Activated B cell treated with CpG ODN at 0.5 μM for 24 hours (primary cell): ENCODE results near the gene RRBP1. TPM values are rescaled to one million over a fixed set of nuclear protein-coding genes. Genes with fewer than 3 reads are reported as not detected.

ENCODE experiments used
- ATAC-seq: fragments of 200-7000 bp; cut with Tn5 transposase; one replicate; pipeline ENCODE4 v1.10.0; 2021; ENCODE audit warnings: low read depth, mild to moderate bottlenecking, moderate library complexity
- CTCF ChIA-PET: fragments of 350-600 bp; sonication (Branson Sonifier 250); formaldehyde crosslinking; loops from one replicate; lab custom pipeline; 2021; ENCODE audit warnings: antibody characterized with exemption; lab: Charles Lee
- POLR2A ChIA-PET: fragments of 350-600 bp; sonication (Branson Sonifier 250); formaldehyde crosslinking; loops from one replicate; lab custom pipeline; 2021; ENCODE audit warnings: antibody characterized with exemption; lab: Charles Lee
- DNase-seq: peaks from one replicate; pipeline ENCODE4 v3.0.0; 2022
- H3K27ac Mint-ChIP-seq: one replicate; pipeline ENCODE4 v1.8.0; 2020; ENCODE audit warnings: mixed read lengths
- H3K27me3 Mint-ChIP-seq: one replicate; pipeline ENCODE4 v1.8.0; 2021; ENCODE audit warnings: mixed read lengths
- H3K36me3 Mint-ChIP-seq: one replicate; pipeline ENCODE4 v1.8.0; 2021; ENCODE audit warnings: low read depth, mixed read lengths
- H3K4me1 Mint-ChIP-seq: one replicate; pipeline ENCODE4 v1.8.0; 2021; ENCODE audit warnings: mixed read lengths
- H3K4me3 Mint-ChIP-seq: one replicate; pipeline ENCODE4 v1.8.0; 2020; ENCODE audit warnings: mild to moderate bottlenecking, mixed read lengths
- H3K9me3 Mint-ChIP-seq: one replicate; pipeline ENCODE4 v1.8.0; 2020; ENCODE audit warnings: mixed read lengths
- intact Hi-C: fragments of 100-400 bp; cut with micrococcal nuclease; formaldehyde crosslinking; loops from one replicate; pipeline ENCODE4 v1.15.1; 2024
- total RNA-seq: library from RNA; stranded (reverse); gene quantifications from 2 replicates; pipeline ENCODE4 v1.2.3, GENCODE V29; 2022
- TF ChIP-seq, protein P1 (sequence below): fragments of 200-600 bp; IDR thresholded peaks from one replicate; pipeline ENCODE4 v1.8.0; 2022; ENCODE audit warnings: antibody characterized with exemption, mild to moderate bottlenecking

The RRBP1 gene
- total RNA-seq, 1 donor from 2014 or later: 22.0 TPM

DNA sequence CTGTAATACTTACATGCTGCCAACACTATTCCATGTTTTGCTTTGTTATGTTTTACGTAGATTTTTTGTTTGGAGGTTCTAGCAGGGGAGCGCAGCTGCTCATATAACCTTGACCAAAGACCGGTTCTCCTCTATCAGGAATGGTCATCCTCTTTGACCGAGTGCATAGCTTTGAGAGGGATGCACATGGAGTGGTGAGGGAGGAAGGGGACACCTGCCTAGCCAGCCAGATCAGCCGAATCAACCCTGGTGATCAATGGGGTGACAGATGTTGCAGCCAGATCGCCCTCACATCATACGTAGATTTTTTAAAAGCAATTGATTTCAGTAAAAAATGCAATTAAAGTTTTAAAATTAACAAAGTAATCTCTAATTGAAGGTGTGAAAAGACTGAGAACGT, 105.8 kb downstream of the RRBP1 start:
- TF ChIP-seq, protein P1, sequence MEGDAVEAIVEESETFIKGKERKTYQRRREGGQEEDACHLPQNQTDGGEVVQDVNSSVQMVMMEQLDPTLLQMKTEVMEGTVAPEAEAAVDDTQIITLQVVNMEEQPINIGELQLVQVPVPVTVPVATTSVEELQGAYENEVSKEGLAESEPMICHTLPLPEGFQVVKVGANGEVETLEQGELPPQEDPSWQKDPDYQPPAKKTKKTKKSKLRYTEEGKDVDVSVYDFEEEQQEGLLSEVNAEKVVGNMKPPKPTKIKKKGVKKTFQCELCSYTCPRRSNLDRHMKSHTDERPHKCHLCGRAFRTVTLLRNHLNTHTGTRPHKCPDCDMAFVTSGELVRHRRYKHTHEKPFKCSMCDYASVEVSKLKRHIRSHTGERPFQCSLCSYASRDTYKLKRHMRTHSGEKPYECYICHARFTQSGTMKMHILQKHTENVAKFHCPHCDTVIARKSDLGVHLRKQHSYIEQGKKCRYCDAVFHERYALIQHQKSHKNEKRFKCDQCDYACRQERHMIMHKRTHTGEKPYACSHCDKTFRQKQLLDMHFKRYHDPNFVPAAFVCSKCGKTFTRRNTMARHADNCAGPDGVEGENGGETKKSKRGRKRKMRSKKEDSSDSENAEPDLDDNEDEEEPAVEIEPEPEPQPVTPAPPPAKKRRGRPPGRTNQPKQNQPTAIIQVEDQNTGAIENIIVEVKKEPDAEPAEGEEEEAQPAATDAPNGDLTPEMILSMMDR: no peak
- ATAC-seq: no peak
- H3K36me3 Mint-ChIP-seq: peaks cover 3% of the 10 kb centered on the region
- intact Hi-C loops: no loop called here
- no peak overlapping the region for H3K4me3 Mint-ChIP-seq
- ChIA-PET CTCF (no interaction called here), POLR2A (no interaction called here)
- no peaks in the 10 kb centered on the region for H3K27me3 Mint-ChIP-seq
- no peak for DNase-seq
- no peak overlapping the region for H3K27ac Mint-ChIP-seq
- H3K9me3 Mint-ChIP-seq: no peaks in the 10 kb centered on the region
- peaks cover 8% of the 10 kb centered on the region for H3K4me1 Mint-ChIP-seq

DNA sequence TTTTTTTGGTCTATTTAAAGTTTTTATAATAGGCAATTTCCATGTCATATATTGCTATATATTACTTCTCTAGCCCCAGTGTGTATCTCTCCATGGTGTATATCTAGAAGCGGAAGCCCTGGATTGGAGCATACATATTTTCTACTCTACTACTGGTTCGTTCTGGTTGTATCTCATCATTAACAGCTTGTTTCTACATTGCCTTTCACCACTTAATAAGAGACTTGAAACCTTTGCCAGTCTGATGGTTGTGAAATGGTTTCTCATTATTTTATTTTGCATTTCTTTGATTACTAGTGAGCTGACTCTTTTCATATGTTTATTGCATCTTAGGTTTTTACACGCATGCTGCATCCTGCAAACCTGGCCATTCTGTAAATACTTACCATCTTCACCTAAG, 108.6 kb downstream of the RRBP1 start:
- no peak overlapping the region for H3K27ac Mint-ChIP-seq
- CTCF ChIA-PET: no interaction called here
- no peak overlapping the region for H3K4me3 Mint-ChIP-seq
- peaks cover 16% of the 10 kb centered on the region for H3K4me1 Mint-ChIP-seq
- no peaks in the 10 kb centered on the region for H3K9me3 Mint-ChIP-seq
- H3K36me3 Mint-ChIP-seq: peaks cover 7% of the 10 kb centered on the region
- TF ChIP-seq, protein P1: no peak
- intact Hi-C loops: loop anchor here (5.0 kb wide), 1 partner anchor 44 kb away; no protein-coding TSS in a partner anchor
- POLR2A ChIA-PET: no interaction called here
- DNase-seq (no peak), ATAC-seq (no peak)
- H3K27me3 Mint-ChIP-seq: no peaks in the 10 kb centered on the region

DNA sequence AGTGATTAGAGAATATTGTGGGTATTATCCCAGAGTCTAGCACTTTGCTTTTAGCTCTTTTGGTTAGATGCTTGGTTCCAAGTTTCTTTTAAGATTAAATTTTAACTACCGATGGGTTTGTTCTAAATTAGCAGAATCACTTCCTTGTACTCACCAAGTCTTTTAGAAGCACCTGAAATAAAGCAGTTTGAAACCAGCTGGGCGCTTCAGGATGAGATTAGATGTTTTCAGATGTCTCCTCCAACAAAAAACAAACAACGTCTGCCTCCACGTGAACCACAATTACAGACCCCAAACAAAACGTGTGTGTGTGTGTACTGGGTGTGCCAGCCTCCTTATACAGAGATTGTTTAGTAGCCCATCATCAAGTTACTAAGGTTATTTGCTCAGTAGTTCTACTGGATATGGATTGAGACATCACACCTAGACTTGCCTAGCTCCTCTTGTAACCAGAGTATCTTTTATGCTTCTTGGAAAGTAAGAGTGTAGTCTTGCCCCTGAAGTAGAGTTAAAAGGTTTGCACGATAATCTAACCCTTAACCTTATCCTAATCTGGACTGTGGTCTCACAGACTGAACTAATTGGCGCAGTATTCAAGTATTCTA, 109.9 kb downstream of the RRBP1 start:
- intact Hi-C loops: loop anchor here (5.0 kb wide), 1 partner anchor 45 kb away; no protein-coding TSS in a partner anchor
- Mint-ChIP-seq H3K36me3 (peaks cover 7% of the 10 kb centered on the region), H3K4me1 (peaks cover 16% of the 10 kb centered on the region), H3K27ac (no peak overlapping the region), H3K4me3 (no peak overlapping the region), H3K27me3 (no peaks in the 10 kb centered on the region), H3K9me3 (no peaks in the 10 kb centered on the region)
- DNase-seq (no peak), ATAC-seq (no peak)
- CTCF ChIA-PET: no interaction called here
- TF ChIP-seq, protein P1: no peak
- POLR2A ChIA-PET: no interaction called here

DNA sequence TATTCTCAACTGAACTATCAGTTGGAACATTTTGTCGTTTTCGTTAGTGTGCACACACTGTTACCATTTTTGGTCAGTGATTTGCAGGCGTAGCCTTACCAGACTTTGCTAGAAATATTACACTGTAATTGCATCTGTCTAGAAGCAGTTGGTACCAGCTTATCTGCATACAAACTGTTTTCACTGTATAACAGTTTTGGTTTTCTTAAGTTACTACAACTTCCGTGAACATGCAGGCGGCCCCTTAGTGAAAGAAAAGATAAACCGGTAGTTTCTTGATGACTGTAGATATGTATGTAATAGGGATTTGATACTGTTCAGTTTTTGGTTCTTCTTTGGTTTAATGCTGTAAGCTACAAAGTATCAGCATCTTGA, 110.9 kb downstream of the RRBP1 start:
- Mint-ChIP-seq H3K36me3 (peaks cover 7% of the 10 kb centered on the region), H3K4me1 (peaks cover 16% of the 10 kb centered on the region), H3K27ac (no peak overlapping the region), H3K4me3 (peak overlapping the region; percentile 93), H3K9me3 (no peaks in the 10 kb centered on the region), H3K27me3 (no peaks in the 10 kb centered on the region)
- ChIA-PET POLR2A (interaction anchor here (0.7 to 1.0 kb wide), 3 partner anchors 40 to 433 kb away, joined by 3 to 5 read pairs (median 4); partner anchors contain the start of genes BFSP1 and SNX5), CTCF (interaction anchor here (1.7 kb wide), 1 partner anchor 34 kb away, joined by 5 read pairs; no protein-coding TSS in a partner anchor)
- TF ChIP-seq, protein P1: no peak
- intact Hi-C loops: loop anchor here (2.0 to 5.0 kb wide), 4 partner anchors 46 to 718 kb away; partner anchors contain the start of genes KAT14, PET117 and ZNF133
- DNase-seq (no peak), ATAC-seq (no peak)

DNA sequence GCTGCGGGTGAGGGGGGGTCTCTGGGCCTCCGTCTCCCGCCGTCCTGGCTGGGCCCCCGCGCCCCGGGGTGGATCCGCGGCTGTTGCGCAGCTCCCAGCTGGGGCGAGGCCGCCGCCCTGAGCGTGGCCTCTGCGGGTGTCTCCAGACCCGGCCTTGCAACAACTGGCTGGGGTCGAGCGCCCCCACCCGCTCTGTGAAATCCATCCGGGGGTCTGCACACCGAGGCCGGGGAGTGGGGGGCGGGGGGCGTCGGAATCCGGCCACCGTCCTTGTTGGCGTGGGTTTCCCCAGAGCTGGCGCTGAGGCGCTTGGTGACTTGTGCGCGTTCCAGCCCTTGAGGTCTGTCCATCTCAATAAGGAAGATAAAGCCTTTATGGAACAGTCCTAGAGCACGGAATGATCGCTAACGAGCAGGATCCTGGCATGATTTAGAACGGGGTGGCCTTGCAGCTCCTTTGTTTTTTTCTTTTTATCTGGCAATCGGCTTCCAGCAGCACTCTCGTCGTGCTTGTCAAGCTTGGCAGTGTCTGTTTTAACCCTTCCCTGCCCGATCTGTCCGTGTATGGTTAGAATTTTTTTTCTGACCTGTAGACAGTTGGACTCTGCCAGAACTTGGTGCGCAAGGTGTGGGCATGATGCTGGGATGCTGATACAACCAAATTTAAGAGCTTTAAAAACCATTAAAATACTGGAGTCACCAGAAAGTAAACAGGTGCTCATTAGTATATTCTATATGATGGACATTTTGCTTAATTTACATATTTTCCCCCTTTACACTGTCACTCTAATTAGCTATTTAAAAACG, 111.5 kb downstream of the RRBP1 start:
- CTCF ChIA-PET: interaction anchor here (0.7 to 1.7 kb wide), 3 partner anchors 34 to 720 kb away, joined by 3 to 5 read pairs (median 5); partner anchors contain the start of gene RRBP1

More for the DNA sequence above, 111.5 kb downstream of the RRBP1 start:
- H3K4me1 Mint-ChIP-seq: peaks cover 16% of the 10 kb centered on the region
- H3K9me3 Mint-ChIP-seq: no peaks in the 10 kb centered on the region
- DNase-seq (no peak), ATAC-seq (peak; percentile 37)
- H3K4me3 Mint-ChIP-seq: peak overlapping the region; percentile 93
- POLR2A ChIA-PET: interaction anchor here (0.7 to 1.6 kb wide), 10 partner anchors 39 to 718 kb away, joined by 3 to 12 read pairs (median 3); partner anchors contain the start of genes BFSP1, SNX5 and ZNF133
- no peaks in the 10 kb centered on the region for H3K27me3 Mint-ChIP-seq
- peak overlapping the region; percentile 70 for H3K27ac Mint-ChIP-seq
- H3K36me3 Mint-ChIP-seq: peaks cover 7% of the 10 kb centered on the region
- intact Hi-C loops: loop anchor here (1.0 to 5.0 kb wide), 7 partner anchors 47 to 718 kb away; partner anchors contain the start of genes KAT14, PET117, SNX5 and ZNF133
- TF ChIP-seq, protein P1: no peak
